SK-N-MC (cell line): Measurements from ENCODE around the gene HEATR5A.
"Not testable (repeated sequence)": the region's sequence is repeated elsewhere in the genome, so short reads cannot be mapped to it uniquely, and the experiment has no call there.

Experiments used
- EZH2 ChIP-seq: fragments of 200-600 bp; sonication (generic); IDR thresholded peaks from one replicate; pipeline ENCODE4 v1.6.1; 2017; ENCODE audit warnings: antibody characterized with exemption
- POLR2AphosphoS5 ChIP-seq: IDR thresholded peaks from 2 replicates; pipeline ENCODE4 v1.6.1; 2012; ENCODE audit warnings: mild to moderate bottlenecking, low read depth, low read length, borderline replicate concordance

GRCh38 chr14:31437045-31437691, 16.8 kb upstream of the HEATR5A start:
- not testable (repeated sequence) for TF ChIP-seq POLR2AphosphoS5, EZH2
